Naive thymus-derived CD8-positive, alpha-beta T cell (primary cell): ENCODE measurements around the gene CFH. TPM values are rescaled to one million over a fixed set of nuclear protein-coding genes. Genes with fewer than 3 reads are reported as not detected.
"Not testable (repeated sequence)": the region's sequence is repeated elsewhere in the genome, so short reads cannot be mapped to it uniquely, and the experiment has no call there.

Experiments used
- ATAC-seq, 2 donors: fragments of 150-1000 bp; cut with Tn5 transposase in 1 of 2; sonication (Bioruptor Pico), chemical (Tn5 transposase) in 1 of 2; 1 replicate in 1 of 2; 2 replicates in 1 of 2; pipeline ENCODE4 v1.10.0; 2021; ENCODE audit warnings: mild to moderate bottlenecking in 2 of 2, moderate library complexity in 2 of 2
- POLR2A ChIA-PET: fragments of 350-600 bp; sonication (Branson Sonifier 250); formaldehyde crosslinking; loops from one replicate; lab custom pipeline; 2021; ENCODE audit warnings: antibody characterized with exemption; lab: Charles Lee
- DNase-seq, 10 donors: peaks; one replicate each; pipeline versions ENCODE4 v3.0.0 to v3.0.0-alpha.2; 2020 to 2022
- H3K27ac Mint-ChIP-seq, 10 donors: one replicate each; pipeline ENCODE4 v1.8.0; 2020 to 2022; ENCODE audit warnings: mild to moderate bottlenecking in 10 of 10, mixed read lengths in 10 of 10, moderate library complexity in 4 of 10, inconsistent platforms in 1 of 10
- H3K27me3 Mint-ChIP-seq, 5 donors: one replicate each; pipeline ENCODE4 v1.8.0; 2021 to 2022; ENCODE audit warnings: mixed read lengths in 5 of 5
- H3K36me3 Mint-ChIP-seq, 3 donors: one replicate each; pipeline ENCODE4 v1.8.0; 2020 to 2022; ENCODE audit warnings: mixed read lengths in 3 of 3, mild to moderate bottlenecking in 2 of 3, inconsistent platforms in 1 of 3
- H3K4me1 Mint-ChIP-seq, 4 donors: one replicate each; pipeline ENCODE4 v1.8.0; 2021 to 2022; ENCODE audit warnings: mixed read lengths in 4 of 4
- H3K4me3 Mint-ChIP-seq, 10 donors: one replicate each; pipeline ENCODE4 v1.8.0; 2020 to 2022; ENCODE audit warnings: mild to moderate bottlenecking in 10 of 10, mixed read lengths in 10 of 10, moderate library complexity in 6 of 10, inconsistent platforms in 1 of 10
- H3K9me3 Mint-ChIP-seq, 9 donors: one replicate each; pipeline ENCODE4 v1.8.0; 2020 to 2022; ENCODE audit warnings: mixed read lengths in 9 of 9, mild to moderate bottlenecking in 3 of 9, inconsistent platforms in 1 of 9, moderate library complexity in 1 of 9
- polyA plus RNA-seq, 3 donors: library from polyadenylated mRNA; unstranded; fragments of 300-500 nt; fragmentation: Illumina TruSeq; gene quantifications; one replicate each; pipeline ENCODE4 v1.2.3, GENCODE V29; 2021
- total RNA-seq, 8 experiments: library from RNA in 2 of 8; stranded (reverse) in 2 of 8; gene quantifications; one replicate each; pipeline ENCODE4 v1.2.3 and lab custom pipeline; 2021 to 2026

Gene CFH
- total and polyA plus RNA-seq, 5 experiments from 2014 or later, result 0.21 to 6.7 (median 0.44) TPM; not detected in 2

- H3K9me3 Mint-ChIP-seq, H3K27ac Mint-ChIP-seq, H3K27me3 Mint-ChIP-seq, ATAC-seq, H3K4me3 Mint-ChIP-seq, DNase-seq, POLR2A ChIA-PET, H3K36me3 Mint-ChIP-seq, H3K4me1 Mint-ChIP-seq: not testable (repeated sequence)
Measured at GRCh38 chr1:196791252-196791651, 139.4 kb downstream of the CFH start.

GRCh38 chr1:196794103-196794502 is 142.3 kb downstream of the CFH start:
- H3K4me1 Mint-ChIP-seq, H3K4me3 Mint-ChIP-seq, ATAC-seq, DNase-seq, POLR2A ChIA-PET, H3K27me3 Mint-ChIP-seq, H3K27ac Mint-ChIP-seq, H3K36me3 Mint-ChIP-seq, H3K9me3 Mint-ChIP-seq: not testable (repeated sequence)

Other genes starting within 250 kb of the CFH start
- not detected for gene KCNT2, start 43.6 kb upstream of the CFH start, total RNA-seq
- not detected for gene KCNT2, start 43.6 kb upstream of the CFH start, polyA plus RNA-seq
- gene CFHR3, start 122.8 kb downstream of the CFH start, total RNA-seq, result not detected
- not detected for gene CFHR3, start 122.8 kb downstream of the CFH start, polyA plus RNA-seq
- not detected for gene CFHR1, start 167.7 kb downstream of the CFH start, total RNA-seq
- gene CFHR1, start 167.7 kb downstream of the CFH start, polyA plus RNA-seq, result not detected
- gene CFHR4, start 236.0 kb downstream of the CFH start, total RNA-seq, result not detected
- gene CFHR4, start 236.0 kb downstream of the CFH start, polyA plus RNA-seq, result not detected